ENCODE data around the gene CDC42BPA.

Gene CDC42BPA

DNA sequence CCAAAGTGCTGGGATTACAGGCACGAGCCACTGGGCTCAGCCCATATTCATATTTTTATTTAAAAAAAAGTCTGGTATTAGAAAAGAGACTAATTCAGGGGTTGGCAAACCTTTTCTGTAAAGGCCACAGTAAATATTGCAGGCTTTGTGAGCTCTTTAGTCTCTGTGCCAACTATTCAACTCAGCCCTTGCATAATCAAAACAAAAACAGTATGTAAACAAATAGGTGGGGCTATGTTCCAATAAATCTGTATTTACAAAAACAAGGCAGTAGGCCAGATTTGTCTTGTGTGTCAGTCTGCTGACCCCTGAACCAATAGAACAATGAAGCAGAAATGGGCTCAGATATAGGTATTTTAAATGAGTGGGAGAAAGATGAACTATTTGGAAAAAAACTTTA lies 49.3 kb downstream of the CDC42BPA start:
- POLR2A ChIA-PET (ENCODE audit: low non-redundant PET) = no interaction called here
- no peak for DNase-seq (ENCODE audit: low spot score)
- CTCF ChIA-PET = no interaction called here
- H3K27ac ChIP-seq = no peak overlapping the region
- TF ChIP-seq, protein P1, sequence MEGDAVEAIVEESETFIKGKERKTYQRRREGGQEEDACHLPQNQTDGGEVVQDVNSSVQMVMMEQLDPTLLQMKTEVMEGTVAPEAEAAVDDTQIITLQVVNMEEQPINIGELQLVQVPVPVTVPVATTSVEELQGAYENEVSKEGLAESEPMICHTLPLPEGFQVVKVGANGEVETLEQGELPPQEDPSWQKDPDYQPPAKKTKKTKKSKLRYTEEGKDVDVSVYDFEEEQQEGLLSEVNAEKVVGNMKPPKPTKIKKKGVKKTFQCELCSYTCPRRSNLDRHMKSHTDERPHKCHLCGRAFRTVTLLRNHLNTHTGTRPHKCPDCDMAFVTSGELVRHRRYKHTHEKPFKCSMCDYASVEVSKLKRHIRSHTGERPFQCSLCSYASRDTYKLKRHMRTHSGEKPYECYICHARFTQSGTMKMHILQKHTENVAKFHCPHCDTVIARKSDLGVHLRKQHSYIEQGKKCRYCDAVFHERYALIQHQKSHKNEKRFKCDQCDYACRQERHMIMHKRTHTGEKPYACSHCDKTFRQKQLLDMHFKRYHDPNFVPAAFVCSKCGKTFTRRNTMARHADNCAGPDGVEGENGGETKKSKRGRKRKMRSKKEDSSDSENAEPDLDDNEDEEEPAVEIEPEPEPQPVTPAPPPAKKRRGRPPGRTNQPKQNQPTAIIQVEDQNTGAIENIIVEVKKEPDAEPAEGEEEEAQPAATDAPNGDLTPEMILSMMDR (conservative IDR thresholded peaks at IDR 0.05; ENCODE audit: low read depth) = no peak

DNA sequence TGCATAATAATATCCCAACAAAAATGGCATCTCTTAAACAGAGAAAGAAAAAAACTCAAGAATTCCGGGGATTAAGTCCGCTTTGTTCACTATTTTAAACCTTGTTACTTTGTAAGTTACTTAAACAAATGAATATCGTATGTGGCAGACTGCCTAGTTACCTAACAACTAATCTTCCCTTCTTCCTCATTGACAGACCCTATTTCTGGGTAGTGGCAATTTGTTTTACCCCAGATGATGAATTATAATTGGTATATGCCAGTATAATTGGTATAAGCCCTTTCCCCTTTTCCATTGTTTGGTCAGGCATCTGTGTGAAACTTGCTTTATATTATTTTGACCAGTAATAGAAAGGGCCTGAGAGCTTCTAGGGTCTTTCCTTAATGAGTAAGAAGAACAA lies 52.4 kb downstream of the CDC42BPA start:
- no peak overlapping the region for H3K27ac ChIP-seq
- no peak for DNase-seq (ENCODE audit: low spot score)
- TF ChIP-seq, protein P1 (conservative IDR thresholded peaks at IDR 0.05; ENCODE audit: low read depth) = no peak
- CTCF ChIA-PET = interaction anchor here (0.6 to 0.7 kb wide), 2 partner anchors 734 to 1901 kb away, joined by 3 read pairs; no protein-coding TSS in a partner anchor
- POLR2A ChIA-PET (ENCODE audit: low non-redundant PET) = interaction anchor here (0.5 kb wide), 1 partner anchor 95 kb away, joined by 3 read pairs; no protein-coding TSS in a partner anchor

DNA sequence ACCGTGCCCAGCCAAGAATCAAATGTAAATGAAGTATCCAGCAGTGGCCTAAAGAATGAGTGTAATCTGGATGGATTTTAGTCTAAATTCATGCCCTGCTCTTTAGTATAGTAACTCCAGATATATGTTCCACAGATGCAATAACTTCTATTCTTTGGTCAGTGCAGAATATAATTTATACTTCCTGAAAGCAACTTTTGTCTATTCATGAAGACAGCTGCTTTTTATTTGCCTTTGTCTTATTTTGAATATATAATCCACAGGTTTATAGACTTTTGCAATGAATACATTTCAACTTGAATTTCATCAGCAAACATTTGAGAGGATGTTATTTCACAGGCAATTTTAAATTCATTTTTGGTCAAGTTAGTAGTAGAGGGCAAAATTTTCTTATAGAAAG lies 54.4 kb downstream of the CDC42BPA start:
- no peak for DNase-seq (ENCODE audit: low spot score)
- POLR2A ChIA-PET (ENCODE audit: low non-redundant PET) = no interaction called here
- no peak overlapping the region for H3K27ac ChIP-seq
- CTCF ChIA-PET = no interaction called here
- TF ChIP-seq, protein P1 (conservative IDR thresholded peaks at IDR 0.05; ENCODE audit: low read depth) = no peak

DNA sequence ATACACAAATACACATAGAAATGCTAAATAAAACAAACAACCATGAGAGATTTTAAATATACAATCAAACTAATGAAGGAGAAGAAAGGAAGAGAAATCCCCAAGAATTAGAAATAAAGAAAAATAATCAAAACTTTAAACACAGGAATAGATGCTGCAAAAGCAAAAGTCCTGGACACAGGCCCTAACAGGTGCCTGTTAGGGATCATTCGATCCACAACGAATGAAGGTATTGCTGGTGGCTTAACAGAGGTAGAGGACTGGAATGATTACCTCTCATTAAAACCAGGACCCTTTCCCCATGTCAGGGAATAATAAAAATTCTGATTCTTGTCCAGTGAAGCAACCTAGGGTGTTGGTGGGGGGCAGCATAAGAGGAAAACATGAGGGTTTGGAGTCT lies 56.8 kb downstream of the CDC42BPA start:
- ChIA-PET CTCF (no interaction called here), POLR2A (ENCODE audit: low non-redundant PET) (no interaction called here)
- TF ChIP-seq, protein P1 (conservative IDR thresholded peaks at IDR 0.05; ENCODE audit: low read depth) = no peak
- no peak overlapping the region for H3K27ac ChIP-seq
- DNase-seq (ENCODE audit: low spot score) = no peak

DNA sequence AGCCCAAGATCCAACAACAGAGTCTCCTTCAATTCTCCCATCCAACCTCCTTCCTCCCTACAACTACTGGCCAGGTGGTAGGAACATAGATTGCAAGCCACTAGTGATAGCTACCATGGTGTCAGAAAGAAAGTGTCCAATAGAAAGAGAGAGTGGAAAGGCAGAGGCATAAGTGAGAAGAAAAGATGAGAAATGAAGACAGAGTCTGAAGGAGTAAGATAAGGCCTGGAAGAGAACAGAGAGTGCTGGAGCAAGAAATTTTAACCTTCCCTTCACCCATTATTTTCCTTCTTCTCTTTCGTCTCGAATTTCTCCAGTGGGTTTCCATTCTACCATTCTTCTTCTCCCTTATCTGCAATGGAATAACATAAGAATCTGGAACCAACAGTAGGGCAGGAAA lies 57.9 kb downstream of the CDC42BPA start:
- POLR2A ChIA-PET (ENCODE audit: low non-redundant PET) = no interaction called here
- TF ChIP-seq, protein P1 (conservative IDR thresholded peaks at IDR 0.05; ENCODE audit: low read depth) = no peak
- no peak for DNase-seq (ENCODE audit: low spot score)
- H3K27ac ChIP-seq = no peak overlapping the region
- CTCF ChIA-PET = no interaction called here

DNA sequence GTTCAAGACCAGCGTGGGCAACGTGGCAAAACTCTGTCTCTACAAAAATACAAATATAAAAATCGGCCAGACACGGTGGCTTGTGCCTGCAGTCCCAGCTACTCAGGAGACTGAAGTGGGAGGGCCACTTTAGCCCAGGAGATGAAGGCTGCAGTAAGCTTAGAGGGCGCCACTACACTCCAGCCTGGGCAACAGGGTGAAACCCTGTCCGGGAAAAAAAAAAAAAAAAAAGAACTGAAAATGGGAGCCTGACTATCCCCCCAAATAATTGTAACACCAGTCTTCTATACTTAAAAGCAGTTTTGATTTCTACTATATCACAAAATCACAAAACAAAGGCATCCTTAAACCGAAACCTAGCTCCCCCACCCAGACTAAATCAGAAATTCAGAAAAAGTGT lies 60.3 kb downstream of the CDC42BPA start:
- DNase-seq (ENCODE audit: low spot score) = no peak
- CTCF ChIA-PET = interaction anchor here (0.6 to 0.7 kb wide), 7 partner anchors 16 to 1761 kb away, joined by 3 to 4 read pairs (median 3); no protein-coding TSS in a partner anchor
- TF ChIP-seq, protein P1 (conservative IDR thresholded peaks at IDR 0.05; ENCODE audit: low read depth) = no peak
- H3K27ac ChIP-seq = no peak overlapping the region
- POLR2A ChIA-PET (ENCODE audit: low non-redundant PET) = no interaction called here
